ENCODE results near the gene GABRD.

GABRD gene

GRCh38 chr1:1988061-1988945 is 30.8 kb upstream of the GABRD start:
- no peak for DNase-seq (ENCODE audit: extremely low read depth, insufficient read length)
- H3K4me3 ChIP-seq (replicated peaks; ENCODE audit: low read depth, low read length), result no peak overlapping the region
- H3K27me3 ChIP-seq (replicated peaks; ENCODE audit: control insufficient read depth, insufficient read depth, low read length), result no peaks in the 10 kb centered on the region
- TF ChIP-seq CTCF (IDR thresholded peaks at IDR 0.05; ENCODE audit: insufficient read depth, low read length, poor library complexity, severe bottlenecking), result no peak
- H3K36me3 ChIP-seq (ENCODE audit: control insufficient read depth, insufficient read depth, low read length), result no peaks in the 10 kb centered on the region

GRCh38 chr1:1989102-1989542 is 30.0 kb upstream of the GABRD start:
- no peak for DNase-seq (ENCODE audit: extremely low read depth, insufficient read length)
- no peak overlapping the region for H3K4me3 ChIP-seq (replicated peaks; ENCODE audit: low read depth, low read length)
- no peak for TF ChIP-seq CTCF (IDR thresholded peaks at IDR 0.05; ENCODE audit: insufficient read depth, low read length, poor library complexity, severe bottlenecking)
- no peaks in the 10 kb centered on the region for H3K36me3 ChIP-seq (ENCODE audit: control insufficient read depth, insufficient read depth, low read length)
- H3K27me3 ChIP-seq (replicated peaks; ENCODE audit: control insufficient read depth, insufficient read depth, low read length), result no peaks in the 10 kb centered on the region

- Histone ChIP-seq H3K27me3 (replicated peaks; ENCODE audit: control insufficient read depth, insufficient read depth, low read length) (no peaks in the 10 kb centered on the region; the same call in 1 of the 2 replicates), H3K36me3 (ENCODE audit: control insufficient read depth, insufficient read depth, low read length) (no peaks in the 10 kb centered on the region), H3K4me3 (replicated peaks; ENCODE audit: low read depth, low read length) (no peak overlapping the region)
- TF ChIP-seq CTCF (IDR thresholded peaks at IDR 0.05; ENCODE audit: insufficient read depth, low read length, poor library complexity, severe bottlenecking), result no peak
- no peak for DNase-seq (ENCODE audit: extremely low read depth, insufficient read length)
These were observed 29.4 kb upstream of the GABRD start for GRCh38 chr1:1989789-1990188.

GRCh38 chr1:1990222-1990621 is 28.9 kb upstream of the GABRD start:
- no peaks in the 10 kb centered on the region for H3K36me3 ChIP-seq (ENCODE audit: control insufficient read depth, insufficient read depth, low read length)
- H3K4me3 ChIP-seq (replicated peaks; ENCODE audit: low read depth, low read length), result no peak overlapping the region
- H3K27me3 ChIP-seq (replicated peaks; ENCODE audit: control insufficient read depth, insufficient read depth, low read length), result no peaks in the 10 kb centered on the region; the same call in 1 of the 2 replicates
- TF ChIP-seq CTCF (IDR thresholded peaks at IDR 0.05; ENCODE audit: insufficient read depth, low read length, poor library complexity, severe bottlenecking), result no peak
- no peak for DNase-seq (ENCODE audit: extremely low read depth, insufficient read length)

- no peaks in the 10 kb centered on the region; the same call in 1 of the 2 replicates for H3K27me3 ChIP-seq (replicated peaks; ENCODE audit: control insufficient read depth, insufficient read depth, low read length)
- H3K4me3 ChIP-seq (replicated peaks; ENCODE audit: low read depth, low read length), result no peak overlapping the region
- no peak for TF ChIP-seq CTCF (IDR thresholded peaks at IDR 0.05; ENCODE audit: insufficient read depth, low read length, poor library complexity, severe bottlenecking)
- no peak for DNase-seq (ENCODE audit: extremely low read depth, insufficient read length)
- H3K36me3 ChIP-seq (ENCODE audit: control insufficient read depth, insufficient read depth, low read length), result no peaks in the 10 kb centered on the region
These were observed 24.6 kb upstream of the GABRD start for GRCh38 chr1:1994536-1994935.

All from GM06990 (cell line).